Activated T-cell treated with anti-CD3 and anti-CD28 coated beads, Interleukin-2, amount 50 U/mL, for 24 hours (primary cell): ENCODE results near the gene FMN1.

Experiments used
- DNase-seq: peaks from one replicate; pipeline ENCODE4 v3.0.0-alpha.2; 2020
- H3K27ac Mint-ChIP-seq: 2 replicates; pipeline ENCODE4 v1.8.0; 2020; ENCODE audit warnings: mild to moderate bottlenecking, mixed read lengths
- H3K27me3 Mint-ChIP-seq: 2 replicates; pipeline ENCODE4 v1.8.0; 2020; ENCODE audit warnings: mixed read lengths
- H3K36me3 Mint-ChIP-seq: 2 replicates; pipeline ENCODE4 v1.8.0; 2020; ENCODE audit warnings: low read depth, mixed read lengths
- H3K4me1 Mint-ChIP-seq: 2 replicates; pipeline ENCODE4 v1.8.0; 2020; ENCODE audit warnings: low read depth, mixed read lengths
- H3K4me3 Mint-ChIP-seq: 2 replicates; pipeline ENCODE4 v1.8.0; 2020; ENCODE audit warnings: mild to moderate bottlenecking, moderate library complexity, mixed read lengths
- H3K9me3 Mint-ChIP-seq: 2 replicates; pipeline ENCODE4 v1.8.0; 2020; ENCODE audit warnings: mixed read lengths

FMN1 gene

DNA sequence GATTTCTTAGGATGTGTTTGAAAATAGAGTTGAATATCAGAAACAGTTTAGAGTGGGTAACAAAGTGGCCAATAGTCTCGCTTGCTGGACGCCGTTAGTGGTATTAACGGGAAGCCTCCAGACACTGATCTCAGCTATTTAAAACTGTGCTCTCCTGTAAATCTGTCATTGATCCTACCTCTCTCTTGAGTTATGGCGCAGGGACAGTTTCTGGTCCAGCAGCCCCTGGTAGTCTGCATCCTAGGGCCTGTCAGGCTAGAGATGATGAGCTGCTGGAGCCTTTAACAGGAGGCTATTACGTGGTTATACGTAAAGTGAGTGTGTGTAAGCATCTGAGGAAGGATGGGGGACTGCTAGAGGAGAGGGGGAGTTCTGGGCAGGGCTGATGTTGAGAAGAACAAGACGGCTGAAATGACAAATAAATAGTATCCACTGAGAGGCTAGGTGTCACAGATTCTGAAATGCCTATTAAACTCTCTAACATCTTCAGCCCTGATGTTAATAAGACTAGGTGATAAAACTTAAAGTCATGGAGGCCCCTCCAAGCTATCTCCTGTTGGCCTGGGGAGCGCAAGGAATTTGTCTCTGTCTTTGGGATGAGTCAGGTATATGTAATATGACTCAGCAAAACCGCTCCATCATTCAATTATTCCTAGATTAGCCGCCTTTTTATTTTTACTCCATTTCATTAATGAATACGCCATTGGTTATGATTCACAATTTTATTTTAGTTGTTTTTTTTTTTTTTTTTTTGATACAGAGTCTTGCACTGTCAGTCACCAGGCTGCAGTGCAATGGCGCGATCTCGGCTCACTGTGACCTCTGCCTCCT is 321.0 kb downstream of the FMN1 start:
- no peak for DNase-seq
- Mint-ChIP-seq H3K4me1 (peaks cover 5% of the 10 kb centered on the region), H3K36me3 (no peaks in the 10 kb centered on the region), H3K9me3 (no peaks in the 10 kb centered on the region), H3K27me3 (no peaks in the 10 kb centered on the region), H3K4me3 (no peak overlapping the region), H3K27ac (no peak overlapping the region)

DNA sequence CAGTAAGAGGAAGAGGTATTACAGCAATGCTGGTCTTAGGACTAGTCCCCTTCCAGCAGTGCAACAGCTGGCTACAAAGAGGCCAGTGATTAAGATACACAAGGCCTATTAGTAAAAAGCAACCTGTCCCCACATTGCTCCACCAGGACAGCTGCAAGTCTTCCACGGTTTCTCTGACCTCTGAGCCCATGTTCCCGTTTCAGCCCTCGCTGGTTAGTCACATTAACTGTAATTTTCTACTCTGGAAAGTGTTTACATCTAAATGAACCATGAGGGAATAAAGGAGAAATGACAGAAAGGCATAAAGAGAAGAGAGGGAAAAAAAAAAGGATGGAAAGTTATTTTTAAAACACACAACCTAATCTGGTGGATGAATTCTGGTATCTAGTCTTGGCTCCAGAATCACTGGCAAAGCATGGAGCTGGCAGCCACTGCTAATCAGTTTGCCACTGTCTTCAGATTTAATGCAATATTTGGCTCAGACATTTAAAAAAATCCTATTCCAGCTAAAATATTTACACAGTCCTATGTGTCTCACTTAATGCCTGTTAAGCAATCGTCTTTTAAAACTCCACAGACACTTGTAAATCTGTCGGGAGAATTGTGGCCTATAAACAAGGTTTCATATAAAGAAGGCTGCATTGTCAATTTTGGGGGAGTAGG is 321.8 kb downstream of the FMN1 start:
- peaks cover 2% of the 10 kb centered on the region for H3K4me1 Mint-ChIP-seq
- no peak overlapping the region for H3K4me3 Mint-ChIP-seq
- no peak for DNase-seq
- H3K36me3 Mint-ChIP-seq = no peaks in the 10 kb centered on the region
- H3K27me3 Mint-ChIP-seq = no peaks in the 10 kb centered on the region
- no peak overlapping the region for H3K27ac Mint-ChIP-seq
- no peaks in the 10 kb centered on the region for H3K9me3 Mint-ChIP-seq

DNA sequence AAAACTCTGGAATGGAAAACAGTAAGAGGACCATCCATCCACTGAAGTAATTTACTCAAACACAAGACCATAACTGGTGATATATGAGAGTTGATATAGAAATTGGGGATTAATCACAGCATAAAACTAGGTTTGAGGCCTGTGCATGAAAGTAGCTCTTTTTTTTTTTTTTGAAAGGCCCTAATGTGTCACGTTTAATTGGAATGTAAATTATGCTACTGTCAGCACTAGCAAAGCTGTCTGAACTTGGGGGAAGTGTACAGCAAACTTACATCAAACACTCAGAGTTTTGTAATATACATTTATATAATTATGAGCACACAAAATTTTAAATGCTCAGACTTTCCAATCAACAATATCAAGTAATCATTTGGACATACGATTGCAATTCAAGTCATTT is 322.6 kb downstream of the FMN1 start:
- Mint-ChIP-seq H3K4me1 (peaks cover 6% of the 10 kb centered on the region), H3K9me3 (no peaks in the 10 kb centered on the region), H3K4me3 (no peak overlapping the region), H3K27ac (no peak overlapping the region), H3K27me3 (no peaks in the 10 kb centered on the region), H3K36me3 (no peaks in the 10 kb centered on the region)
- no peak for DNase-seq

DNA sequence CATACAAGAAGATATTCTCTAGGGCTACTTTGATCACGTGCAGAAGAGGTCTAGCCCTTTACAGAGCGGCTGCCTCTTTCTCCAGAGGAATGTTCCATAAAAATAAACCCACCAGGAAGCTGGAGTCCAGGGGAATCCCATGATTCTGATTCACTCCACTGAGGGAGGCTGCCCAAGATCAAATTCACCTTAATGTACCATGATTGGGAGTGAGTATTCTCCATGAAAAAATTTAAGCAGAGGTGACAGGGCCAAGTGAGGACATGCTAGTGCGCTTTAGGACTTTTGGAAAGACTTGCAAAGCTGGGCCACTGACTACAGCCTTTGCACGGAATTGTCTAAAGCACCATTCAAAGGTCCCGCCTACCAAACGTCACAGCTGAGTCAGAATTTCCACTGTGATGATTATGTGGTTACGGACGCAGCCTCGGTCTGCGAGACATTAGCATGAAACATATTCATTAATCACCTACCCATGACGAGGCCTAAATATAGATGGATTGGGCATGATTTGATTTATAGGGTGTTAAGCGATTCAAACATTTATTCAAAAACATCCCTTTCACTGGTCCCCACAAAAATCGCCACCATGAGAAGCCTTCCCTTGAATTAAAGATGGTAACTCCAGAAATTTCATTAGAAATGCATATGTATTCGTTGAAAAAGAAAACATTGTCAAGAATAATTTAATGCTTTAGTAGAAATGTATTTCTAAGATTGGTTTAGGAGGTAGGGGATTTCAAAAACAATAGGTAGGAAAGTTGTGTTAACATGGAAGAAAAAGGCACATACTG is 324.1 kb downstream of the FMN1 start:
- H3K4me3 Mint-ChIP-seq = no peak overlapping the region
- no peaks in the 10 kb centered on the region for H3K36me3 Mint-ChIP-seq
- H3K27ac Mint-ChIP-seq = no peak overlapping the region
- DNase-seq = peak; percentile 42
- H3K9me3 Mint-ChIP-seq = no peaks in the 10 kb centered on the region
- H3K4me1 Mint-ChIP-seq = peaks cover 11% of the 10 kb centered on the region
- H3K27me3 Mint-ChIP-seq = no peaks in the 10 kb centered on the region

DNA sequence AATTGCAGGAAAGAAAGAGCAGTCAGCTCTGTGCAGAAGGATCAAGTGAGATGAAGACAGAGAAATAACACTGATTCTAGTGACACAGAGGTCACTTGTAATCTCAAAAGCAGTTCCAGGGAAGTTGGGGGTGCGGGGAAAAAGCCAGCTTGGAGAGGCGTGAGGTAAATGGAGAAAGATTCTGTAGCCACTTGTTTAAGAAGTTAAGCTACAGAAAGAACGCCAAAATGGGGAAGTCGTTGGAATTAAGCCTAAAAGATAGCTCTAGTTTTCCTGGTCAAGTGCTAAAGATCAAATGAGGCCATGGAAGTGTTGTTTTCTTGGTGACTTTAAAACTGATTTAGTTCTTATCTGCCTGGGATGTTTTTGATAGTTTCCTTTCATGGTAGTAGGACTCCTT is 324.7 kb downstream of the FMN1 start:
- Mint-ChIP-seq H3K4me3 (no peak overlapping the region), H3K9me3 (no peaks in the 10 kb centered on the region), H3K36me3 (no peaks in the 10 kb centered on the region), H3K27ac (no peak overlapping the region), H3K27me3 (no peaks in the 10 kb centered on the region), H3K4me1 (peaks cover 11% of the 10 kb centered on the region)
- no peak for DNase-seq

DNA sequence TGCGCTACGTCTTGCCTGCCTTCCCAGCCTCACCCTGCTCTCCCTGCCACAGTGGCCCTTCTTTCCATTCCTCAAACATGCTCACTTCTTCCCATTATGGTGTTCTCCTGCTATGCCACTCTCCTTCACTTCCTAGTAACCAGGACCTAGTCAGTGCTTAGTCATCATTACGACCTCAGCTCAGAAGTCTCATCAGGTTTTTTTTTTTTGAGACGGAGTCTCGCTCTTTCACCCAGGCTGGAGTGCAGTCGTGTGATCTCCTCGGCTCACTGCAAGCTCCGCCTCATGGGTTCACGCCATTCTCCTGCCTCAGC is 327.2 kb downstream of the FMN1 start:
- Mint-ChIP-seq H3K27me3 (no peaks in the 10 kb centered on the region), H3K9me3 (no peaks in the 10 kb centered on the region), H3K4me3 (no peak overlapping the region), H3K27ac (no peak overlapping the region), H3K36me3 (no peaks in the 10 kb centered on the region), H3K4me1 (peaks cover 24% of the 10 kb centered on the region)
- DNase-seq = no peak

DNA sequence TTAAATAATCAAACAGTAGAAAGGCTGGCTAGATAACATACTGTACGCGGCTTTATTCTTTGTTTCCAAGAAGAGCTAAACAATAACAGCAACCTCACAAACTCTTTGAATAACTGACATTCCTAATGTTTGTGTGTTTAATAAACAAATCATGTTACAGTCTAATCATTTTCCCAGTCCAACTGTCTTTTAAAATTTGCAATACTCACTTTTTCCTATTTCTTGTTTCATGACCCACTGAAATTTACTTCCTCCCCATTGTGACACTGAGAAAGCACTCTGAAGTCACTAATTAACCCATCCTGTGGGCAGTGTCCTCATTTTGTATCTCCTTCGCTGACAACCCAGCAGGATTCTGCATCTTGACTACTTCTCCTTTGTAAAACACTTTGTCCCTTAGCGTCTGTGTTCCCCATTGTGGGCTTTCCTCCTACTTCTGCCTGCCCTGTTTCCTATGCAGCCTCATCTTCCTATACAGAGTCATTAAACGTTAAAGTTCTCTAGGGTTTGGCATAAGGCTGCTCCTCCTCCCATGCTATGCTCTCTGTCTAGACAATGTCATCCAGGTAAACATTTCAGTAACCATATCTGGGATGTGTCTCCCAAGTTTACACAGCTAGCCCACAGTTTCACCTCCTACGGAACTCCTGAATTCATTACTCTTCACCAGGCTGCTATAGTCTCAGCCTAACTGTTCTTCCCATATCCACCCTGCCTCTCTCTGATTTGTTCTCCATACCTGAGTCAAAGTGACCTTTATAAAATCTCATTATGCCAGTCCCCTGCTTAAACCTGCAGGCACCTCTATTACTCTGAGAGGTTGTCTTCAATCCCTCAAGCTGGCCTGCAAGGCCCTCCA is 327.8 kb downstream of the FMN1 start:
- Mint-ChIP-seq H3K9me3 (no peaks in the 10 kb centered on the region), H3K4me3 (no peak overlapping the region), H3K36me3 (no peaks in the 10 kb centered on the region), H3K27ac (no peak overlapping the region), H3K4me1 (peaks cover 27% of the 10 kb centered on the region), H3K27me3 (no peaks in the 10 kb centered on the region)
- DNase-seq = no peak

DNA sequence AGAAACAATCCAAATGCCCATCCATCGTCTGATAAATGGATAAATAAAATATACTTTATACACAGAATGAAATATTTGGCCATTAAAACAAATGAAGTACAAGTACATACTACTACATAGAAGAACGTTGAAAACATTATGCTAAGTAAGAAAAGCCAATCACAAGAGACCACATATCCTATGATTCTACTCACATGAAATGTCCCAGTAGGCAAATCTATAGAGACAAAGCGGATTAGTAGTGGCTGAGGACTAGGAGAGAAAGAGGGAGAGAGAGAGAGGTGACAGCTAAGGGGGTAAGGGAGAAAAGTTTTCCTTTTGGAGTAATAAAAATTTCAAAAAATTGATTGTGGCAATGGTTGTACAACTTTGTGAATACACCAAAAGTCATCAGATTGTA is 329.7 kb downstream of the FMN1 start:
- peaks cover 28% of the 10 kb centered on the region for H3K4me1 Mint-ChIP-seq
- H3K27ac Mint-ChIP-seq = no peak overlapping the region
- H3K9me3 Mint-ChIP-seq = no peaks in the 10 kb centered on the region
- H3K27me3 Mint-ChIP-seq = no peaks in the 10 kb centered on the region
- H3K36me3 Mint-ChIP-seq = no peaks in the 10 kb centered on the region
- no peak for DNase-seq
- H3K4me3 Mint-ChIP-seq = no peak overlapping the region

DNA sequence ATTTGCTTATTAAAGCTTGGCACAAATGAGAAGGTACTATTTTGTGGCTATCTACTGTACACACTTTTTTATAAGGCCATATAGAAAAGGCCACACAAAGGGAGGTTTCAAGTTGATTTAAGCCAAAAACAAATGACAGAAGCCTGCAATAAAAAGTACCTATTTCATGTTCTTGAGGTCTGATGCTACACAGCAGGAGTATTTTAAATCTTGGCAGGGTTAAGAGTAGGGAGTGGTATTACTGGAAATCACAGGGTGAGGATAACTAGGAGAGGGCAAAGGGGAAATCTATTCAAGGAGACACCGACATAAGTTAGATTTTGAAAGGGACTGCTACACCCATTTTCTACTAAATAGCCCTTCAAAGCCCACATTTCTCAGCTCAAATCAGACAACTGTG is 330.5 kb downstream of the FMN1 start:
- no peak overlapping the region for H3K27ac Mint-ChIP-seq
- no peak for DNase-seq
- no peaks in the 10 kb centered on the region for H3K27me3 Mint-ChIP-seq
- H3K36me3 Mint-ChIP-seq = no peaks in the 10 kb centered on the region
- H3K4me1 Mint-ChIP-seq = peaks cover 28% of the 10 kb centered on the region
- no peaks in the 10 kb centered on the region for H3K9me3 Mint-ChIP-seq
- no peak overlapping the region for H3K4me3 Mint-ChIP-seq

DNA sequence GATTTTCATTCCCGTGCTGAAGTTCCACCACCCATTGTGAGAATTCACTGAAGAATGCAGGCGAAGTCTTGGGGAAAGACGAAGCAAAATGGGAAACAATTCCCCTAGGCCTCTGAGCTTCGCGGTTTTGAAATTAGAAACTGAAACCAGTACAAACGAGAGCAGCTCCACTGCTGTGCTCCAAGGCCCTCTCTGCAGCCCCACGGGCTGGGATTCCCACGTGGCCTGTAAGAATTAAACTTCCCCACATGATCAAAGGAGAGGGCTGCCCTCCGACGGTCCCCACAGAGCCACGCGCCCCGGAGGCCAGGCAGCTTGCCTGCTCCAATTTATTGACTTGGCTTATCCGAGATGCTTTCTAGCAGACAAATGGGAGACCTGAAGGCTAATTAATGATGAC is 332.8 kb downstream of the FMN1 start:
- H3K9me3 Mint-ChIP-seq = no peaks in the 10 kb centered on the region
- H3K4me1 Mint-ChIP-seq = peaks cover 21% of the 10 kb centered on the region
- H3K36me3 Mint-ChIP-seq = no peaks in the 10 kb centered on the region
- peak overlapping the region; percentile 18 for H3K4me3 Mint-ChIP-seq
- H3K27me3 Mint-ChIP-seq = no peaks in the 10 kb centered on the region
- DNase-seq = no peak
- no peak overlapping the region for H3K27ac Mint-ChIP-seq

DNA sequence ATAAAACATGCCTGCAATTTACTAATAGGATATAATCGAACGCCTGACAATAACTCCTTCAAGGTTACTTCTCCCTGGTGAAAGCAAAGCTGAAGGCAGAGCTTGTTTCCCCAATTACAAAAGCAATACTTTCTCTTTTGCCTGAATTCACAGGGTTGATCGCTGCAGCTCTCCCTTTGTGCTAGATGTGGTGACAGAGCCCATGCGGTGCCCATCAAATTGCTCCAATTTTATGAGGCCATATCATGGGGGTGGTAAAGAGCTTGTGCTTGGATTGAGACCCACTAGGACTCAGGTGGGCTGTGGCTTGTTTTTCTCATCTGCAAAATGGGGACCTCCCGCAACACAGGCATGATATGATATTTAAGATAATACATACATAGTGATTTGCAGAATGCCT is 333.3 kb downstream of the FMN1 start:
- H3K4me1 Mint-ChIP-seq = peaks cover 17% of the 10 kb centered on the region
- H3K36me3 Mint-ChIP-seq = no peaks in the 10 kb centered on the region
- no peak for DNase-seq
- no peaks in the 10 kb centered on the region for H3K27me3 Mint-ChIP-seq
- H3K9me3 Mint-ChIP-seq = no peaks in the 10 kb centered on the region
- no peak overlapping the region for H3K27ac Mint-ChIP-seq
- no peak overlapping the region for H3K4me3 Mint-ChIP-seq

DNA sequence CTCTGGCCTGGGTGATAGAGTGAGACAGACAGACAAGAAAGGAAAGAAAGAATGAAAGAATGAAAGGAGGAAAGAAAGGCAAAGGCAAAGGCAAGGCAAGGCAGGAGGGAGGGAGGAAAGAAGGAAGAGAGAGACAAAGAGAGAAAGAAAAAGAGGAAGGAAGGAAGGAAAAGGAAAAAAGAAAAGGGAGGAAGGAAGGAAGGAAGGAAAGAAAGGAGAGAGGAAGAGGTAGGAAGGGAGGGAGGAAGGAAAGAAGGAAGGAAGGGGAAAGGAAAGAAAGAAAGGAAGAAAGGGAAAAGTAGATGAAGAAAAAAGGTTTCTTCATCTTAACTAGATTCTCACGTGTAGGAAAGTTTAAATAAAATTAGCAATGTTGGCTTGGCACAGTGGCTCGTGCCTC is 334.5 kb downstream of the FMN1 start:
- no peaks in the 10 kb centered on the region for H3K36me3 Mint-ChIP-seq
- H3K9me3 Mint-ChIP-seq = no peaks in the 10 kb centered on the region
- no peaks in the 10 kb centered on the region for H3K27me3 Mint-ChIP-seq
- no peak overlapping the region for H3K27ac Mint-ChIP-seq
- peaks cover 17% of the 10 kb centered on the region for H3K4me1 Mint-ChIP-seq
- H3K4me3 Mint-ChIP-seq = no peak overlapping the region
- DNase-seq = no peak

DNA sequence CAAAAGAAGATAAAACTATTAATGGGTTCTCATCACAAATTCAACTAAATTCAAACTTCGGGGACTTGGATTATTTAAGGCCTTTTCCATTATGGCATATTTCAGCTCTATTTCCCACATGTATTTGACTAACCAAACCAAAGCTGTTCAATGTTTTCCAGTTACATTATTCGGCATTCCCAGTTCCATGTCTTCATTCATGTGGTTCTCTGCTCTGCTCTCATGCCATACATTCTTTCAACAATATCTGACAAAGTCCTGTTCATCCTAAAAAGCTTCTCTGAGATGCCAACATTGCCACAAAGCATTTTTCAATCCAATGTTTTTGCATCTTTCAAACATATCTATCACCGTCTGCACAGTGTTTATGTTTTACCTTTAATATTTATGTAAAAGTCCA is 335.3 kb downstream of the FMN1 start:
- Mint-ChIP-seq H3K4me1 (peaks cover 15% of the 10 kb centered on the region), H3K9me3 (no peaks in the 10 kb centered on the region), H3K36me3 (no peaks in the 10 kb centered on the region), H3K4me3 (no peak overlapping the region), H3K27ac (no peak overlapping the region), H3K27me3 (no peaks in the 10 kb centered on the region)
- DNase-seq = no peak

DNA sequence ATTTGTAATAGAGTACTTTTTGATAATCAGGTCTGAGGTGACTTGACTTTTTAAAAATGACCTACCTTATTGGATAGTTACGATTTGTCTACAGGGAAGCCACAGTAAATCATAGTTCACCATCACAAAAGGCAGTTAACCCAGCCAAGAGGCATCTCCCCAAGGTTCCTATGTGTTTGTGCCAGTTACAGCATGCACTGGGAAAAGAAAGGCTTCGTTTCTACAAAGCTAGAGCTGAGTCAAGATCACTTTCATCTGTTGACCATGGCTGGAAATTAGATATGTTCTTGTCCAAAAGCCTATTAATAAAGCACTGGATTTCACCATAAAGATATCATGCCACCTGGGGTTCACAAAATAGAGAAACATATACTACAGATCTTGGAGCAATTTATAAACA is 336.8 kb downstream of the FMN1 start:
- H3K4me1 Mint-ChIP-seq = peaks cover 5% of the 10 kb centered on the region
- H3K27me3 Mint-ChIP-seq = no peaks in the 10 kb centered on the region
- H3K9me3 Mint-ChIP-seq = no peaks in the 10 kb centered on the region
- DNase-seq = no peak
- H3K27ac Mint-ChIP-seq = no peak overlapping the region
- no peak overlapping the region for H3K4me3 Mint-ChIP-seq
- no peaks in the 10 kb centered on the region for H3K36me3 Mint-ChIP-seq
